PC-9 (cell line): ENCODE results near the gene CASQ2. TPM values are rescaled to one million over a fixed set of nuclear protein-coding genes. Genes with fewer than 3 reads are reported as not detected.
A peak's percentile ranks its signal among the peaks of the same experiment; 100 is the strongest.

ENCODE experiments used
- BruUV-seq: library from RNA; stranded (reverse); fragments of 400-500 nt; replicated peaks from 2 replicates; lab custom pipeline; 2021; lab: Mats Ljungman, UMichigan
- CTCF ChIA-PET: fragments of 300-600 bp; sonication (Branson Sonifier 250); formaldehyde crosslinking; loops from one replicate; lab custom pipeline; 2022; ENCODE audit warnings: antibody characterized with exemption; lab: Charles Lee
- POLR2A ChIA-PET: fragments of 300-600 bp; sonication (Branson Sonifier 250); formaldehyde crosslinking; loops from one replicate; lab custom pipeline; 2022; ENCODE audit warnings: antibody characterized with exemption; ENCODE audit not compliant: unreplicated experiment; lab: Charles Lee
- DNase-seq, 2 experiments: peaks; one replicate each; pipeline versions ENCODE4 v3.0.0 to v3.0.0-alpha.2; 2015 to 2022; ENCODE audit warnings: mixed read lengths in 1 of 2
- H2AFZ ChIP-seq: fragments of 200-600 bp; sonication (generic); 2 replicates; pipeline ENCODE4 v1.8.1; 2017; ENCODE audit warnings: antibody characterized with exemption
- H3F3A ChIP-seq: fragments of 200-600 bp; sonication (generic); 2 replicates; pipeline ENCODE4 v1.8.1; 2017; ENCODE audit warnings: antibody characterized with exemption, mild to moderate bottlenecking, low read depth; ENCODE audit not compliant: insufficient read depth
- H3K27ac ChIP-seq: fragments of 200-600 bp; sonication (generic); 2 replicates; pipeline ENCODE4 v1.6.1; 2016; ENCODE audit warnings: mixed run types
- H3K27me3 ChIP-seq: fragments of 200-600 bp; sonication (generic); 2 replicates; pipeline ENCODE4 v1.6.1; 2016; ENCODE audit warnings: low read depth, mixed run types; ENCODE audit not compliant: insufficient read depth
- H3K36me3 ChIP-seq: fragments of 200-600 bp; sonication (generic); 2 replicates; pipeline ENCODE4 v1.6.1; 2016; ENCODE audit warnings: low read depth, mixed run types
- H3K4me1 ChIP-seq: fragments of 200-600 bp; sonication (generic); replicated peaks from 2 replicates; pipeline ENCODE4 v1.6.1; 2016; ENCODE audit warnings: mixed run types; ENCODE audit not compliant: insufficient read depth
- H3K4me2 ChIP-seq: fragments of 200-600 bp; sonication (generic); 2 replicates; pipeline ENCODE4 v1.6.1; 2017; ENCODE audit warnings: mixed run types
- H3K4me3 ChIP-seq: fragments of 200-600 bp; sonication (generic); 2 replicates; pipeline ENCODE4 v1.6.1; 2016; ENCODE audit warnings: mixed run types
- H3K79me2 ChIP-seq: fragments of 200-600 bp; sonication (generic); 2 replicates; pipeline ENCODE4 v1.6.1; 2017; ENCODE audit warnings: low read depth, mixed run types
- H3K9me2 ChIP-seq: fragments of 200-600 bp; sonication (generic); 2 replicates; pipeline ENCODE4 v1.8.1; 2017; ENCODE audit warnings: mild to moderate bottlenecking; ENCODE audit not compliant: insufficient read depth
- H3K9me3 ChIP-seq: fragments of 200-600 bp; sonication (generic); 2 replicates; pipeline ENCODE4 v1.8.1; 2016; ENCODE audit warnings: low read depth; ENCODE audit not compliant: insufficient read depth
- H4K20me1 ChIP-seq: fragments of 200-600 bp; sonication (generic); 2 replicates; pipeline ENCODE4 v1.8.1; 2017; ENCODE audit not compliant: insufficient read depth
- CTCF ChIP-seq: fragments of 200-600 bp; sonication (generic); conservative IDR thresholded peaks from 2 replicates; pipeline ENCODE4 v1.6.1; 2017; ENCODE audit warnings: mixed run types, antibody characterized with exemption, mild to moderate bottlenecking, moderate library complexity
- EZH2 ChIP-seq: fragments of 200-600 bp; sonication (generic); IDR thresholded peaks from 2 replicates; pipeline ENCODE4 v1.8.0; 2017; ENCODE audit warnings: antibody characterized with exemption, low read depth
- intact Hi-C: fragments of 100-400 bp; cut with micrococcal nuclease; formaldehyde crosslinking; loops from one replicate; pipeline ENCODE4 v1.10.0; 2022; ENCODE audit not compliant: unreplicated experiment
- total RNA-seq: library from RNA; stranded (reverse); gene quantifications from 2 replicates; pipeline ENCODE4 v1.2.3, GENCODE V29; 2021

Gene CASQ2
- total RNA-seq, 1 experiment from 2014 or later: not detected

DNA sequence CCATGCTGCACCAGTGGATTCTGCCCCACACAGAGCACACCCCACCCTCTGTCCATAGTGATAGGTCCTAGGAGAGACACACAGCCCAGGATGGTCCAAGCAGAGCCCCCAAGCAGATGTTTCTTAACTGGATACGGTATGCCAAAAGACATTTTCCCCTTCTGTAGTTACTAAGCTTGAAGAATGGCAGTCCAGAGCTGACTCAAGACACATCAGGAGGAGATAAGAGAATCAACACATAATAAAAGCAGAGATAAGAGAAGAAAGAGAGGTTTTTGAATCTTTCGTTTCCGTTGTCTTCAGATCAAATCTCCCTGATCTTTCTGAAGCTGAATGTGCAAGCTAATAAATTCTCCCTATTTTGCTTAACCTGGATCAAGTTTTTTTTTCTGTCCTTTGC is 21.8 kb upstream of the CASQ2 start:
- Histone ChIP-seq H3K36me3 (no peaks in the 10 kb centered on the region), H4K20me1 (no peaks in the 10 kb centered on the region), H3K9me3 (peaks cover 5% of the 10 kb centered on the region), H2AFZ (no peak overlapping the region), H3K4me3 (no peak overlapping the region), H3K79me2 (no peaks in the 10 kb centered on the region), H3K4me1 (peaks cover 8% of the 10 kb centered on the region), H3K27ac (no peak overlapping the region), H3K9me2 (no peaks in the 10 kb centered on the region; the same call in 1 of the 2 replicates), H3K4me2 (no peak overlapping the region), H3F3A (no peaks in the 10 kb centered on the region), H3K27me3 (no peaks in the 10 kb centered on the region)
- peak in 1 of 2 experiments; percentile 21 for DNase-seq
- ChIA-PET CTCF (interaction anchor here (0.6 kb wide), 1 partner anchor 519 kb away, joined by 4 read pairs; no protein-coding TSS in a partner anchor), POLR2A (no interaction called here)
- intact Hi-C loops: no loop called here
- no TSS peak for BruUV-seq
- TF ChIP-seq CTCF (no peak), EZH2 (no peak)

DNA sequence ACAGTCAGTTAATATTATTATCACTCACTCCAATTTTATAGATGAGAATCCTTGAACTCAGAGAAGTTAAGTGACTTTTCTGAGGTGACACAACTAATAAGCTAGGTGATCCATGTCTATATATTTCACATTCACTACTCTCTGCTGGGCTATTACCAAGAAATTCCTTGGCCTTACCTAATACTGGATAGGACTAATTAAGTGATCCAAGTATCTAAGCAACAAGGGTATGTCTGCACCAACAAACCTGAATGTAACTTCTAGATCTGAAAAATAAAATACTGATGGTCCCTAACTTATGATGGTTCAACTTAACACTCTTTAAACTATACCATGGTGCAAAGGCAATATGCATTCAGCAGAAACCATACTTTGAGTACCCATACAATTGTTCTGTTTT is 14.8 kb upstream of the CASQ2 start:
- H3K27me3 ChIP-seq: no peaks in the 10 kb centered on the region
- POLR2A ChIA-PET: no interaction called here
- no peak for TF ChIP-seq EZH2
- no peak for TF ChIP-seq CTCF
- BruUV-seq: no TSS peak
- peak overlapping the region; percentile 84 for H3K27ac ChIP-seq
- no peaks in the 10 kb centered on the region for H4K20me1 ChIP-seq
- no peak overlapping the region for H3K4me3 ChIP-seq
- no peaks in the 10 kb centered on the region for H3K9me2 ChIP-seq
- peaks cover 32% of the 10 kb centered on the region for H3F3A ChIP-seq
- no peak overlapping the region for H2AFZ ChIP-seq
- DNase-seq: no peak
- intact Hi-C loops: loop anchor here (10.0 kb wide), 1 partner anchor 711 kb away; no protein-coding TSS in a partner anchor
- H3K36me3 ChIP-seq: no peaks in the 10 kb centered on the region
- H3K4me2 ChIP-seq: peak overlapping the region; percentile 61
- H3K79me2 ChIP-seq: no peaks in the 10 kb centered on the region
- H3K4me1 ChIP-seq: peaks cover 32% of the 10 kb centered on the region
- peaks cover 12% of the 10 kb centered on the region for H3K9me3 ChIP-seq
- CTCF ChIA-PET: interaction anchor here (0.5 to 1.6 kb wide), 6 partner anchors 12 to 1833 kb away, joined by 3 to 7 read pairs (median 4); no protein-coding TSS in a partner anchor

DNA sequence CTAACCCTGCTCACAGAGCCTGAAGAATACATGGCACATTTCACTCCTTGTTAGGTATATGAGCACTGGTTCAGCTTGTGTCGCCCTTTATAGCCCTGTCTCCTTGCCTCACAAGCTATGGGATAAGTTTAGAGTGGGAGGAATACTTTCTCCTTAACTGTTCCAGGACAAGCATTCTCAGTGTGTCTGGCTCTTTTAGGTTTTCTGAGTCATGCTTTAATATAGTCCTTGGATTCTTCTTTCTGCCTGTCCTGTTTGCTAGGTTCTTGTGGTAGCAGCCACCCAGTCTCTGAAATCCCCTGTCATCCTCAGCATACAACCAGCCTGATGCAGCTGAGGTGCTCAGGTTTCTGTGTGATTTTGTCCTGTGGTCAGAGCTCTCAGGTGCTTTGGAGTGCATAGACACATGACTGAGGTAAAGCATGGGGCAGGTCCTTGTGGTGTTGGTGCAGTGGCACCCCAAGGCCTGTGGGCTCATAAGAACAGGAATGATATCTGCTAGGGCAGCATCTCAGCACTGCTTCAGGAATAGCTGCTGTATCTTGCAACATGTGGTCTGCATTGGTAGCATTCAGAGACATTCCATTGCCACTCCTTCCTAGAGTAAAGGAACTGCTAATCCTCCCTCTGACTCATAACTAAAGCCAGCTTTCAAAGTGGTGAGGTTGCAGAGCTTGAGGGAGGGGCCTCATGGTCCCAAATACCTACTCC is 14.2 kb upstream of the CASQ2 start:
- intact Hi-C loops: loop anchor here (10.0 kb wide), 1 partner anchor 712 kb away; no protein-coding TSS in a partner anchor
- ChIA-PET POLR2A (interaction anchor here (0.7 kb wide), 1 partner anchor 106 kb away, joined by 3 read pairs; no protein-coding TSS in a partner anchor), CTCF (interaction anchor here (0.5 to 1.6 kb wide), 6 partner anchors 11 to 1832 kb away, joined by 3 to 7 read pairs (median 4); no protein-coding TSS in a partner anchor)
- Histone ChIP-seq H3K4me1 (peaks cover 32% of the 10 kb centered on the region), H4K20me1 (no peaks in the 10 kb centered on the region), H3K27me3 (no peaks in the 10 kb centered on the region), H3K4me2 (peak overlapping the region; percentile 61), H3F3A (peaks cover 32% of the 10 kb centered on the region), H3K79me2 (no peaks in the 10 kb centered on the region), H3K36me3 (no peaks in the 10 kb centered on the region), H3K4me3 (no peak overlapping the region), H2AFZ (peak overlapping the region; percentile 7; the same call in 1 of the 2 replicates), H3K9me2 (no peaks in the 10 kb centered on the region), H3K27ac (peak overlapping the region; percentile 84), H3K9me3 (peaks cover 12% of the 10 kb centered on the region)
- BruUV-seq: no TSS peak
- peak; percentile 73 to 100 for DNase-seq
- TF ChIP-seq CTCF: no peak; the same call in 1 of the 2 replicates
- no peak for TF ChIP-seq EZH2
